Measurements from ENCODE around the gene PCDHGB5. TPM values are rescaled to one million over a fixed set of nuclear protein-coding genes. Genes with fewer than 3 reads are reported as not detected.
"Not testable (repeated sequence)": the region's sequence is repeated elsewhere in the genome, so short reads cannot be mapped to it uniquely, and the experiment has no call there.

PCDHGB5 gene
- total RNA-seq, 1 donor from 2014 or later: 6.5 TPM

GRCh38 chr5:141407790-141408505 lies 10.2 kb downstream of the PCDHGB5 start, which contains the start of gene PCDHGB6:
PCDHGB6 (plus strand) TSS chr5:141408021; CDS start chr5:141408203, 182 bp downstream.
- DNase-seq (ENCODE audit: low read depth): not testable (repeated sequence)
- peak within 1 kb of the TSS; percentile 30 for H3K4me3 ChIP-seq (ENCODE audit: low read depth, low read length)
- peak; percentile 56 for TF ChIP-seq CTCF (conservative IDR thresholded peaks at IDR 0.05; ENCODE audit: low read depth, low read length)

DNA sequence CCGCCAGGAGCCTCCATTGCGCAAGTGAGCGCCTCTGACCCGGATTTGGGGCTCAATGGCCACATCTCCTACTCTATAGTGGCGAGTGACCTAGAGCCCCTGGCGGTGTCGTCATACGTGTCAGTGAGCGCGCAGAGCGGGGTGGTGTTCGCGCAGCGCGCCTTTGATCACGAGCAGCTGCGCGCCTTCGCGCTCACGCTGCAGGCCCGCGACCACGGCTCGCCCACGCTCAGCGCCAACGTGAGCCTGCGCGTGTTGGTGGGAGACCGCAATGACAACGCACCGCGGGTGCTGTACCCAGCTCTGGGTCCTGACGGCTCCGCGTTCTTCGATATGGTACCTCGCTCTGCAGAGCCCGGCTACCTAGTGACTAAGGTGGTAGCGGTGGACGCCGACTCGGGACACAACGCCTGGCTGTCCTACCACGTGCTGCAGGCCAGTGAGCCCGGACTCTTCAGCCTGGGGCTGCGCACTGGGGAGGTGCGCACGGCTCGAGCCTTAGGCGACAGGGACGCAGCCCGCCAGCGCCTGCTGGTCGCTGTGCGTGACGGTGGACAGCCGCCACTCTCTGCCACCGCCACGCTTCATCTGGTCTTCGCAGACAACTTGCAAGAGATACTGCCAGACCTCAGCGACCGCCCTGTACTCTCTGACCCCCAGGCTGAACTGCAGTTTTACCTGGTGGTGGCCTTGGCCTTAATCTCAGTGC lies 12.0 kb downstream of the PCDHGB5 start:
- no peak for TF ChIP-seq CTCF (conservative IDR thresholded peaks at IDR 0.05; ENCODE audit: low read depth, low read length)
- no peak overlapping the region for H3K4me3 ChIP-seq (ENCODE audit: low read depth, low read length)
- DNase-seq (ENCODE audit: low read depth): no peak

GRCh38 chr5:141411575-141411974 lies 13.8 kb downstream of the PCDHGB5 start:
- no peak for TF ChIP-seq CTCF (conservative IDR thresholded peaks at IDR 0.05; ENCODE audit: low read depth, low read length)
- H3K4me3 ChIP-seq (ENCODE audit: low read depth, low read length): no peak overlapping the region
- no peak for DNase-seq (ENCODE audit: low read depth)

DNA sequence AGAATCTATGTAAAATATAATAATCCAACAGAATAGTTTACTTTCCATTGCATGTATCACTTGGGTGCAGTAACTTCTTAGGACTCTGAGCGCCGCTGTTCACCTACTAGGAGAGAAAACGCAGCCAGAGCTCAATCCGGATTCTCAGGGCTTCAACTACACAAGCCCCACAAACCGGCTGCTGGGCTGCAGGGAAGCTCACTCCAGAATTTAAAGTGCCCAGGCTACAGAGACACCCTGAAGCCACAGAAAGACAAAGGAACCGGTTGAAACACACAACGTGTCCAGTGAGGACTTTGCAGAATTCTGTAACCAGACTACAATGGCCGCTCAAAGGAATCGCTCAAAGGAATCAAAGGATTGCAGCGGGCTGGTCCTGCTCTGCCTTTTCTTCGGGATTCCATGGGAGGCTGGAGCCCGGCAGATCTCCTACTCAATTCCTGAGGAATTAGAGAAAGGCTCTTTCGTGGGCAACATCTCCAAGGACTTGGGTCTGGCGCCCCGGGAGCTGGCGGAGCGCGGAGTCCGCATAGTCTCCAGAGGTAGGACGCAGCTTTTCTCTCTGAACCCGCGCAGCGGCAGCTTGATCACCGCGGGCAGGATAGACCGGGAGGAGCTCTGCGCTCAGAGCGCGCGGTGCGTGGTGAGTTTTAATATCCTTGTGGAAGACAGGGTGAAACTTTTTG lies 15.2 kb downstream of the PCDHGB5 start, which contains the start of gene PCDHGA10:
Gene PCDHGA10, plus strand, starts transcription at position 134 of the 686 bp plus-strand sequence. Its CDS starts 189 bp downstream, at position 323.
- H3K4me3 ChIP-seq (ENCODE audit: low read depth, low read length): peak within 1 kb of the TSS; percentile 44
- peak; percentile 56 for TF ChIP-seq CTCF (conservative IDR thresholded peaks at IDR 0.05; ENCODE audit: low read depth, low read length)
- DNase-seq (ENCODE audit: low read depth): no peak

DNA sequence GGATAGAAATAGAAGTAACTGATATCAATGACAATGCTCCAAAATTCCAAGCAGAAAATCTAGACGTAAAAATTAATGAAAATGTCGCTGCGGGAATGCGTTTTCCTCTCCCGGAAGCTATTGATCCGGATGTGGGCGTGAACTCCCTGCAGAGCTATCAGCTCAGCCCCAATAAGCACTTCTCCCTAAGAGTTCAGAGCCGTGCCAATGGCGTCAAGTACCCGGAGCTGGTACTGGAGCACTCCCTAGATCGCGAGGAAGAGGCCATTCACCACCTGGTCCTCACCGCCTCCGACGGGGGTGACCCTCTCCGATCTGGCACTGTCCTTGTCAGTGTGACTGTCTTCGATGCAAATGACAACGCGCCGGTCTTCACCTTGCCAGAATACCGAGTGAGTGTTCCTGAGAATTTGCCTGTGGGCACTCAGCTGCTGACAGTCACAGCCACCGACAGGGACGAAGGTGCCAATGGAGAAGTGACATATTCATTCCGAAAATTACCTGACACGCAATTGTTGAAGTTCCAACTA lies 15.9 kb downstream of the PCDHGB5 start:
- peak overlapping the region; percentile 44 for H3K4me3 ChIP-seq (ENCODE audit: low read depth, low read length)
- no peak for DNase-seq (ENCODE audit: low read depth)
- no peak for TF ChIP-seq CTCF (conservative IDR thresholded peaks at IDR 0.05; ENCODE audit: low read depth, low read length)

GRCh38 chr5:141414548-141415274 lies 17.0 kb downstream of the PCDHGB5 start:
- DNase-seq (ENCODE audit: low read depth); H3K4me3 ChIP-seq (ENCODE audit: low read depth, low read length): not testable (repeated sequence)

DNA sequence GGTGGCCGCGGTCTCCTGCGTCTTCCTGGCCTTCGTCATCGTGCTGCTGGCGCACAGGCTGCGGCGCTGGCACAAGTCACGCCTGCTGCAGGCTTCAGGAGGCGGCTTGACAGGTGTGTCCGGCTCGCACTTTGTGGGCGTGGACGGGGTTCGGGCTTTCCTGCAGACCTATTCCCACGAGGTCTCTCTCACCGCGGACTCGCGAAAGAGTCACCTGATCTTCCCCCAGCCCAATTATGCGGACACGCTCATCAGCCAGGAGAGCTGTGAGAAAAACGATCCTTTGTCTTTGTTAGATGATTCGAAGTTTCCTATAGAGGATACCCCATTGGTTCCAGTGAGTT lies 17.5 kb downstream of the PCDHGB5 start:
- DNase-seq (ENCODE audit: low read depth): not testable (repeated sequence)

More for the DNA sequence above, 17.5 kb downstream of the PCDHGB5 start:
- not testable (repeated sequence) for H3K4me3 ChIP-seq (ENCODE audit: low read depth, low read length)
